CD4-positive, alpha-beta T cell treated with Interleukin-17A for 4 hours (primary cell): ENCODE measurements around the gene PRKCA.
A peak's percentile ranks its signal among the peaks of the same experiment; 100 is the strongest.
"Not testable (repeated sequence)": the region's sequence is repeated elsewhere in the genome, so short reads cannot be mapped to it uniquely, and the experiment has no call there.

ENCODE experiments used
- DNase-seq: peaks from one replicate; pipeline ENCODE4 v3.0.0-alpha.2; 2020; ENCODE audit warnings: mixed read lengths

Gene PRKCA

DNA sequence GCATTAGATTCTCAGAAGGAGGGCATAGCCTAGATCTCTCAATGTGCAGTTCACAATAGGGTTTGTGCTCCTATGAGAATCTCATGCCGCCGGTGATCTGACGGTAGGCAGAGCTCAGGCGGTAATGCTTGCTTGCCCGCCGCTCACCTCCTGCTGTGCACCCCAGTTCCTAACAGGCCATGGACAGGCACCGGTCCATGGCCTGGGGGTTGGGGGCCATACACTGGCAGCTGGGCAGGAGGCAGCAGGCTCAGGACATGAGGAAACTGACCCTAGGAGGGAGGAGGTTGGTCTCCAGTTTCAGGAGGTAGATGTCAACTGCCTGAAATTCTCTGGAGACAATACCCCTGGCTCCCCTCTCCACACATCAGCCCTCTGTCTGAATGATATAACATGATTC, 287.5 kb downstream of the PRKCA start:
- DNase-seq: no peak

DNA sequence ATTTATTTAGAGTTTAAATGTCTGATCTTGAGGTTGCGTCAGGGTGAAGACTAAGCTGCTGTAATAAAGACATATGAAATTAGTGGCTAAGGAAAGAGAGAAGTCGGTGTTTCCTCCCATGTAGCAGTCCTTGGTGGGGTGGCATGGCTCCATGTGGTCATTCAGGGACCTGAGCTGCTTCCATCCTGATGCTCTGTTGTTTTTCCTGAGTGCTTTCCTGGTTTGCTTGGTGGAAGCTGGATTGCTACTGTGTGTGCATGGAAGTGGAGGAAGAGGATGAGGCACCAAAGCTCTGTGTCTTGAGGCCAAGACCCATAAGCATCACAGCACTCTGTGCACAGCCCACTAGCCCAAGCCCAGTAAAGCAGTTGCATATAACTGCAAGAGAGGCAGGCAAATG, 290.7 kb downstream of the PRKCA start:
- DNase-seq: no peak

DNA sequence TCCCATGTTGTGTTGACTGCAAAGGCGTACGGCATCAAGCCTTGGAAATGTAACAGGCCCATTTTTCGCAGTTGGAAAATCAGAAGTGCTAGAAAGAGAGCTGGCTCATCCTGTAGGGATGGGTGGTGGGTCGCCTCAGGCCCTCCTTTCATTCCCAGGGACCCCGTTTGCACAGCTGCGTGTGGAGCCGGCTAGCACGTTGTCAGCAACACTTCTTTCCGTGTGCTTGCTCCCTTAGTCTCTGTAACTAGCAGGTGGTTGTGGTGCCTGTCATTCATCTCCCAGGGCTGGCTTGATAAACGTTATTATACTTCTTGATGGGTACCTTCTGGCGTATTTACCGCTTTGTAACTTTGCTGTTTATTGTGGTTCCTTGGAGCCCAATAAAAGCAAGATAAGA, 293.5 kb downstream of the PRKCA start:
- DNase-seq: no peak

DNA sequence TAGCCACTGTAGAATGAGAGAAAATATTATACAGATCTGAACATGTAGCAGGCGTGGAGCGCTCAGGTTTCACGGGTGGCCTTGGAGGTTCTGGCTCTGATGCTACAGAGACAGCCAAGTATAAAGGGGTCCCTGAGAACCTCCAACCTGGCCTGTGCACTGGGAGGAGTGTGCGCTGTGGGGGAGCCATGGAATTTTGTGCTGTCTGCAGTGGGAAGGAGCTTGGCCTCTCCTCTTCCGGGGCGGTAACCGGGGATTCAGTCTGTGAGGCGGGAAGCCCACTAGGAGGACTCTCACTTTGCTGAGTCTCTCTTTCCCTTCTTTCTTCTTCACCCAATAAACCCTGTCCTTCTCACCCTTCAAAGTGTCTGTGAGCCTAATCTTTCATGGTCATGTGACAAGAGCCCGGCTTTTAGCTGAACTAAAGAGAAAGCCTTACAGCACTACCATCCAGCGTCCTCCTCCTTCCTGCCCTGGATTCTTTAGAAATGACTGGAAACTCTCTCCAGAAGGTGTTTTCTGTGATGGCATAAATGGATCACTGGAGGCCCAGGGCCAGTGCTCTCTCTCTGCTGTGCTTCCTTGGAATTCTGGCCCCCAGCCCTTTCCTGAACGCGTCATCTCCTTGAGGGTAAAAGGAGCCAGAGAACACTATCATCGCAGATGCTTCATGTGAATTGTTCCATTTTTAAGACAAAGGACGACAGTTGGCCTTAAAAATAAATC, 300.4 kb downstream of the PRKCA start:
- no peak for DNase-seq

DNA sequence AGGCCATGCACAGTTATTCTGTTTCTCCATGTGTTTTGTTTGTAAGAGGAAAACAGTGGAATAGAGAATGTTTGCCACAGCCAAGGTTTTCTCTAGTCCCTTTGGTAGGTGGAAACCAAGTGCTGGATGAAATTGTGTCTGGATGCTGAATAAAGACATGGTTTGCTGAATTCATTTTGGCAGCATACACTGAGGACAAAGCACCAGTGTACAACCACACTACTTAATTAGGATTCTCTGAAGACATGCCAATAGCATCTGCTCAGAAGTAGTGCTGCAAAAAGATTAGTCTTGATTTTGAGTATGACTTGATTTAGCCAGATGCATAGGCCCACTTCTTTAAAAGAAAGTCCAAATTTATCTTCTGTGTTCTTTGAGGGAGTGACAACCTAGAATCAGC, 302.0 kb downstream of the PRKCA start:
- DNase-seq: no peak

DNA sequence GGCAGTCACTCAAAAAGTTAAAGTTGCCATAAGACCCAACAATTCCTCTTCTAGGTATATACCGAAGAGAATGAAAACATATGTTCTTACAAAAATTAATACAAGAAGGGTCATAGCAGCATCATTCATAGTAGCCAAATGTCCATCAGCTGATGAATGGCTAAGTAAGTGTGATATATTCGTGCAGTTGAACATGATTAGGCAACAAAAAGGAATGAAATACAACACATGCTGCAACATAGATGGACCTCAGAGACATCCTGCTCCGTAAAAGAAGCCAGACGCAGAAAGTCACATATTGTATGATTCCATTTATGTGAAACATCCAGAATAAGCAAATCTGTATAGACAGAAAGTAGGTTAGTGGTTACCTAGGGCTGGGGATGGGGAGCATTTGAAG, 303.1 kb downstream of the PRKCA start:
- DNase-seq: no peak

DNA sequence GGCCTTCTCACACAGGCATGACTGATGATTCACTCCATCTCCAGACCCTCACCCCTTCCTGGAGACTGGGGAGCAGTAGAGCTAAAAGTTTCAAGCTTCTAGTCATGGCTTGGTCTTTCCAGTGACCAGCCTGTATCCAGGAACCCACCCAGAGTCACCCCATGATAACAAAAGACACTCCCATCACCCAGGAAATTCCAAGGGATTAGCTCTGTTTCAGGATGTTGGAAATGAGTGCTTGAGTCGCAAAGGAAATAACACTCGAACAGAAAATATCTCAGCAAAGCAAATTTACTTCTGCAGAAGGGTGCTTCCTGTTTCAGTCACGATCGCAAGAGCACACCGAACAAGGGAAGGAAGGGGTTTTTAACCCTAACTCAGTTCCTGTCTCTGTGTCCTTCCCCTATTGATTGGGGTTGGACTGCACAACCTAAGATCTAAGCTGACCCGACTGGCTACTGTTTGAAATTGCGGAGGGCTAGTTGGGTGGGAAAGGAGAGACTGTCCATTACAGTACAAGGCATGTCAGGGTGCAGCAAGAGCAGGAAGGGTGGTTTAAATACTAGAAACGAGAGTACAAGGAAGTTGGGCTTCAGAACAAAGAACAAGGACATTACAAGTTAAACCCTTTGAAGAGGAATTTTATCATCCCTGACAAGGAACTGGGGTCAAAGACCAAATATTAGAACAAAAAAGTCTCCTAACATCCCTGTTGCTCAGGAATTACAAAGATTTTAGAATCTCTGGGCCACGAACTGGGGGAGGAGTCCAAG, 308.1 kb downstream of the PRKCA start:
- no peak for DNase-seq

DNA sequence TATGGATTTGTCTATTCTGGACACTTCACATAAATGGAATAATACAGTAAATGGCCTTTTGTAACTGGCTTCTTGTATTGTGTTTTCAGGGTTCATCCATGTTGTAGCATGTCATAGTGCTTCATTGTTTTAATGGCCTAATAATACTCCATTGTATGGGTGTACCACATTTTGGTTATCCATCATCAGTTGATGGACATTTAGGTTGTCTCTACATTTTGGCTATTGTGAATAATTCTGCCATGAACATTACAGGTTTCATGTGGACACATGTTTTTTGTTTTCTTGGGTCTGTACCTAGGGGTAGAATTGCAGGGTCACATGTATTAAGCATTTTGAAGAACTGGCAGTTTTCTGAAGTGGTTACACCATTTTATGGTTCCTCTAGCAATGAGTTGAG, 309.0 kb downstream of the PRKCA start:
- no peak for DNase-seq

DNA sequence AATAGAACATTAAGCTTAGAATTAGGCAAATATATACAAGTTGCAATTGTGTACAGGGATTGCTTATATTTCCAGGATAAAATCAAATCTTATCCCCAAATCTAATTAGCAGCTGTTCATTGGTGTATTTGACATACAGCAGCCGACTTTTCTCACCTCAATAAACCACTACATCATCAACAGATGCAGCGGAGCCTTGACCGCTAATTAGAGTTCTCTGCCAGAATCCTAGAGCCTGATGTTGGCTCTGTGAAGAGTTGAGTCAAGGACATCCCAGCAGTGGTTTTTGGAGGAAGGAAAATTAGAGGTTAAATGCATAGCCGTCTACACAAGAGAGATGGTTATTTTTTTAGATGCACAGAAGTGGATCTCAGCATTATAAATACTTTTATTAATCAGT, 310.6 kb downstream of the PRKCA start:
- DNase-seq: no peak

DNA sequence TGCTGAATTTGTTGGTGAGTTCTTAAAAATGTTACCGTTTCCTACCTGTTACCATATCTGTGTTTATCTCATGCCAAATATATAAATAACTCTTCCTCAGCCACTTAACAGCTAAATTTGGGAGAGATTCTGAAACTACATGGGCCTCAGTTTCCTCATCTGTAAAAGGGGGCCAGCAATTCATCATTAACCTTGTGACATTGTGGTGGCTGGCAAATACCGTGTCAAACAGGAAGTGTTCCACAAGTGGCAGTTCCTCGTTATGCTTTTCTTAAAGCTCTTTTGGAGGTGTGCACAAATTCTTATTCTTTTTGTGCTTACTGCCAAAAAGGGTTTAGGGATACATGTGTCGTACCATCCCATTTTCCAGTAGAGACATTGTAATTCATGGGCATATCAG, 312.1 kb downstream of the PRKCA start:
- DNase-seq: no peak

DNA sequence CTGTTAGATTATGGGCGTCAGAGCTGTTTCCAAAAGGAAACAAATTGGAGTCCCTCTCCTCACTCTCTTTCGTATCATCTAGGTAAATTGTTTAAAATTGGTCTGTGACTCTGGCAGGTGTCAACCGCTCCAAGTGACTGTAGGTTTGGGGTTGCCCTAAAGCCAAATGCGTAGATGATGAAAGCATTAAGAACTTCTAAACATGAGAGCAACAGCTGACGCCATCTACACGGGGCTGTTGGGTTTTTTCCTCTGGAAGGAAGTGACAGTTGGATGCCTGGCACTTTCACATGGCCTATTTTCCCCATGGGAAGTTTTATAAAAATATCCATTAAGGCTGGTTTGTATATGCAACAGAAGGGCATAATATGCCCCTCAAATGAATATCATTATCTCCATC, 316.8 kb downstream of the PRKCA start:
- no peak for DNase-seq

DNA sequence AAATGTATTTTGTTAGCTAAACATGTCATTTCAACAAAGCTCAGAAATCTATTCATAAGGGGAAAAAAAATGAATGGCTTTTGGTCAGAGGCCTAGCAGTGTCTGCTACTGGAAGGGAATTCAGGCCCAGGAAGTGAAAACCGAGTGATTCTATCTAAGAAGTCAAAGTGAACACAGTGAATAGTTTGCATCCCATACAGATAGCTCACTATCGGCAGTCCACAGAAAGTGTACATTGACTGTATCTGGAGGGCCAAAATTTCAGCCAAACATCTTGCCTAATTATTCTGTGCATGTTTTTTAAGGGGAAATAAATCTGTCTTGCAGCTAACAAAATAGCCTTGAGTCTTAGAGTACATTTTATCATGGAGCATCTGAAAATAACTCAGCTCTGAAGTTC, 318.1 kb downstream of the PRKCA start:
- no peak for DNase-seq

DNA sequence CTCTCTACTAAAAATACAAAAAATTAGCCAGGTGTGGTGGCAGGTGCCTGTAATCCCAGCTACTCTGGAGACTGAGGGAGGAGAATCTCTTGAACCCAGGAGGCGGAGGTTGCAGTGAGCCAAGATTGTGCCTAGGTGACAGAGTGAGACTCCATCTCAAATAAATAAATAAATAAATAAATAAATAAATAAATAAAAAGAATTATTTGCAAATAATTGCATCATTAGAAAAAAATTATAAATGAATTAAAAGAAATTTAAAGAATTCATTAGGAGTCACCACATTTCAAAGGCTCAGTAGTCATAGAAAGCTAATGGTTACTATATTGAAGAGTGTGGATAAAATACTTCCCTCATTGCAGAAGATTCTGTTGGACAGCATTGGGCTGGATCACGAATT, 322.2 kb downstream of the PRKCA start:
- DNase-seq: not testable (repeated sequence)

DNA sequence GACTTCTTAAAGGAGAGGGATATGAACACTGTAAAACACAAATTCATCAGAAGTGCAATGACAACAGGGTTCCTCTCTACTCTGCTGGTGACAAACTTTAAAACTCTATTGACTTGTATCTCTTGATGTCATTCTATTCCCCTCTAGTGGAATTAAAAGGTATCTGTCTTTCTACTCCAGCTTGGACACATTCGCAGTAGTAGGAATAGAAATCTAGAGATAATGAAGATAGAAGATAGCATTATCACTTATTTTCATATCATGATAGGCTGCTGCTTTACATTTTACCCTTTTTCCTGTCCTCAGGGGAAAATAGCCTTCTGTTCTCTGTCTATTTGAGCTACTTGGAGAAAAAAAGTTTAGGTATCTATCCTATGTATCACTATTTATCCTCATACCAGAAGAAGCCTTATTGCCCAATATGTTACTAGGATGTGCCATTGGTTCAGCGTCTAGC, 322.9 kb downstream of the PRKCA start:
- no peak for DNase-seq

DNA sequence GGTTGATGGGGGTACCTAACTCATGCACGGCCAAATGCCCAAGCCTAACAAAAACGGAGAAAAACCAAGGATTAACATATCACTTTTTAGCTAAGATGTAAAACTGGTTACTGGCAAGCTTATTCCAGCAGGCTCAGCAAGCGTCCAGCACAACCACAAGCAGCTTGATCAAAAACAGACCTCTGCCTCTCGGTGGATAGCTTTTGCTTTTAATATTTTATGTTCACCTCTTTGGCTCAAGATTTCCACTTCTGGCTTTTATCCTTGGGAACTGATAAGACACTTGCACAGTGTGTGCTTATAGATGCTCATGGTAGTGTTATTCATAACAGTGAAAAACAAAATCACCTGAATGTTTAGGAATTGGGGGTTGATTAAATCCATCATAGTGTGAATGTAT, 325.6 kb downstream of the PRKCA start:
- no peak for DNase-seq

DNA sequence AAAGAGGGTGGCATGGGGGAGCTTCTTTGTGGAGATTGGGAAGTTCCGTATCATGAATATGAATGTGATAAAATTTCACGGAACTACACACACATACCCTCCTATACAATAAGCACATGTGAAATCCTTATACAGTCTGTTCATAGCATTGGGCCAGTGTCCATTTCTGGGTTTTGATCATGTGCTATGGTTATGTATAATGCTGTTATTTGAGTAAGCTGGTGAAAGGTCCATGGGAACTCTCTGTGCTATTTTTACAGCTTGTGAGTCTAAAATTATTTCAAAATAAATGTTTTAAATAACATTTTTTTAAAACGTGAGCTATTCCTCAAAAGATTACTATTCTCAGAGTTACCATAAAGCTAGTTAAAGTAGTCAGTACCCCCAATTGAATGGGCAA, 327.3 kb downstream of the PRKCA start:
- DNase-seq: no peak

DNA sequence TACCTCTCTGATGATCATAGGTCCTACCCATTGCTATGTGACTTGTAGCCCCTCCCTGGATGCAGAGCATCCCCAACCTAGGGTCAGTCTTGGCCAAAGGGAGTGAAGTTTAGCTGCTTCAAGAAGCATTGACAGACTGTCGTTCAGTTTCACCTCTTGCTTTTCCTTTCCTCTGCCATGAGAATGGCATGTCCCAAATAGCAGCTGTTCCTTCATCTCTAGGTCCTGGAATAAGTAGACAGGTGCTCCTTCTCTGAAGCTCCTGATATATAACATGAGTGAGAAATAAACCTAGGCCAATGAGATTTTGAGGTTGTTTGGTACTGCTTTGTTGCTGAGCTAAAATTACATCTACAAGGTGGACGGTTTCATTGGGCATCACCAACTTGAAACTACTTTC, 328.0 kb downstream of the PRKCA start:
- no peak for DNase-seq

DNA sequence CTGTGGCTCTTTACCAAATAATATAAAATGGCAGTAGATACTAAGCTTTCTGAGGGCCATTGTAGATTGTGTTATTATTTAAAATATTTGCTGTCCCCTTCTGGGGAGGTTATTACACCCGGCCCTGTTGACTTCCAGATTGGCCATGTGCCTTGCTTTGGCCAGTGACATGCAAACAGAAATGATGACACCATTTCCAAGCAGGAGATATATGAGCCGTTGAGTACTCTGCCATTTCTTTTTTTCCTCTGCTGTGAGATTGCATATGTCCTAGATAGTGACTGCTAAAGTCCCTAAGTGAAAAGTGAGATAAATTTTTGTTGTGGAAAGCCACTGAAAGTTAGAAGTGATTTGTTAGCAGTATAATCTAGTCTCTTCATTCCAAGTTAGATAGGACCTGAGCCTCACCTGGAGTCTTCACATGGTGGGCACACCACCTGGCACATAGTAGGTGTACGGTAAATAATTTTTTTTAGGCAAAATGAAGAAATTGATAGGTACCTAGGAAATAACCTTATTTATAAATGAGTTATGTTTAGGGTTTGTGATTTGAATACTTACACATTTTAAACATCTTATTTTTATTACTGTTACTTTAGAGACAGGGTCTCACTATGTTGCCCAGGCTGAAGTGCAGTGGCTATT, 328.5 kb downstream of the PRKCA start:
- DNase-seq: no peak

DNA sequence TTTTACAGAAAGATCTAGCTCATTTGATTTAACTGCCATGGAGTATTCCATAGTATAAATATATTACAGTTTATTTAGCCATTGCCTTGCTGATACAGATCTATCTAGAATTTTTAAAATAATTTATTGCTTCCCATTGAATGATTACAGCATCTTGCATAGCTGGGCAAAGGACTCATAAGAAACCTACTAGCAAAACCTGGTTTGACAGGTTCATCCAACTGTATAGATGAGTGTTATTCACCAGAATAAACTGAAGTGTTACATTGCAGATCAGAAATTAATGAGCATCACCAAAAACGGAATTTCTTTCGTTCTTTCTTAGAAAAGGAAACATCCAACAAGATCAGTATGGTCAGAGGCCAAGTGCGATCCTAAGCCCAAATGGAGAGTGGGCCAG, 330.3 kb downstream of the PRKCA start:
- no peak for DNase-seq

DNA sequence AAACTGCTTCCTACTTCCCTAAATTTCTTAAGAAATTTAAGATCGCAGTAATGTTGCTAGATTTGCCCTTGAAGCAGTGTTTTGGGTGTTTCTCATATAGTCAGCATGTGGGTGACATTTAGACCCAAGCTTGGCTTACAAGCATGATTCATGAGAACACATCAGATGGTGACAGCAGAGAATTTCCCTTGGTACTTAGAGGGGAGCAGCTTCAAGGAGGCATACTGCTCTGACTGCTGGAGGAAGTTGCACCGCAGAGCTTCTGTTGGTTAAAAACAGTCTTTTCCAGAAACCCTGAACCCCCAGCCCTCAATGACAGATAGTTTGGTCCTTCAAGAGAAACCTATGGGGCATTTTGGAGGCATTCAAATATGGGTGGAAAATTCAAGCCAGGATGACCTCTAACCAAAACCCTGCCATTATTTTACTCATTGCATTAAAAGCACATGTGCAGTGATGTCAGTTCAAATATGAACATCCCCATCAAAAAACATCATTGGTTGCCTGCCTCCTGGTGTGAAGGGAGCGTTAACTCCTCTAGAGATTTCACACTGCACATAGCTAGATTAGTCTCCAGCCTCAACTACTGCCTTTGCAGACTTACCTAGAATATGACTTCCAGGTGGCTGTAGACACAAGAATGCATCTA, 331.0 kb downstream of the PRKCA start:
- peak; percentile 46 for DNase-seq

DNA sequence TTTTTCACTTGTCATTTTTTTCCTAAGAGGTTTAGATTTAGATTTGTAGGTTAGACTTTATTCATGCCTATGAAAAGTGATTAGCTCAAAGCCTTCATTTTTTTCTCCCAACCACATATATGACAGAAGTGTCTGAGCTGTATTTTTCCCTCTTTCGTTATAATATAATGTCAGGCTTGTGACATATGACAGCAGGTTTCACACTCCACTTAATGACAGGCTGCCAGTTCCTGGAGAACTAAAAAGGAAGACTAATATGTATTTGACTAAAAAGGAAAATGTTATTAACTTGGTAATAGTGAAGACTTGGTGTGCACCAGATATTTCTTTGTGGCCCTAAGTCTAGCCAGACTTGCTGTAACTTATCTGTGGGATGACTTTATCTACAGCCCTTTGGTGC, 331.8 kb downstream of the PRKCA start:
- DNase-seq: no peak

DNA sequence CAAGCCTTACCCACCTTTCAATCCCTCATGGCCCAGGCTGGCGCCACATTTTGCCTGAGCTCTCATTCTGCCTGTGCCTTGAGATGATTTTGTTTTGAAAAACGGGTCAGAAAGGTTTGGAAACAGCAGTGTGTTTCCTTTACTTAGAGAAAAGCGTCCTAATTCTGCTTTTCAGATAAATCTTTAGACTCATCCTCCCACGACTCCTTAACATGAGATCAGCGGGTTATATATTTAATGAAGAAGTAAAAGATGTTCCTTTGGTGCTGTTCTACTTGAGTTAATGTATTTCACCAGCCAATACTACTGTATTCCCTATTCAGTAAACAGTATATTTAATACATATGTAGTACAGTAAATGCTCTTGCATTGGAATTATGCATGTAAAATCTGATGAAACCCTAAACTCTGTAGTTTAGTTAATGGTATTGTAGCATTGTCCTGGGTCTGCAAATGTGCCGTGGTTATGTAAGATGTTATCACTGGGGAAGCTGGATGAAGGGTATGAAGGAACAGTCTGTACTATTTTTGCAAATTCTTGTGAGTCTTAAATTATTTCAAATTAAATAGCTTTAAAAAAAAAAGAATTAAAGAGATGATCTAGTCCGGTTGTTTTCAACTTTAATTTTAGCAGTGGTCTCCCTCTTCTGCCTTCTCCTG, 333.1 kb downstream of the PRKCA start:
- no peak for DNase-seq

DNA sequence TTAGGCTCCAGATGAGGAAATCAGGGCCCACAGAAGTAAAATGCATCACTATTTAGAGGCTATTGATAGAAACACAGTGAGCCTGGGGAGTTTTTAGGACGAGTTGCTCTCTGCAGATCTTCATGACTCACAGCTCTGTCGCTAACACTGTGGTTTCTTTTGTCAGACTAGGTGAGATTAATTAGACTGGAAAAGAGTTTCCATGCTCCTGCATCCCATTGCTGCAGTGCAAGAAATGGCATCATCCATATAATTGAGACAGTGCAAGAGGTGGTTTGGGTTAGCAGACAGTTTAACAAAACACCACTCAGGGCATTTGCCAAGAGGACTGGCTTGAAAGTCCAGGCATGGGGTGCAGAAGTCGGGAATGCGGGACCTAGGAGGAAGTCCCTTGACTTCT, 333.7 kb downstream of the PRKCA start:
- DNase-seq: no peak
